T-cell (primary cell): ENCODE measurements around the gene C2orf76. TPM values are rescaled to one million over a fixed set of nuclear protein-coding genes. Genes with fewer than 3 reads are reported as not detected.

Experiments used
- ATAC-seq, 4 experiments: fragments of 200-7000 bp in 3 of 4; fragments of 150-1000 bp in 1 of 4; cut with Tn5 transposase; replicated peaks in 1 of 4; 1 replicate in 3 of 4; 2 replicates in 1 of 4; pipeline ENCODE4 v1.10.0; 2021; ENCODE audit warnings: moderate library complexity in 3 of 4, mild to moderate bottlenecking in 2 of 4, moderate number of reproducible peaks in 1 of 4
- CTCF ChIA-PET, 2 donors: fragments of 300-600 bp; sonication (Branson Sonifier 250); formaldehyde crosslinking; loops; one replicate each; lab custom pipeline; 2022; ENCODE audit warnings: antibody characterized with exemption in 2 of 2; lab: Charles Lee
- POLR2A ChIA-PET, 2 donors: fragments of 300-600 bp; sonication (Branson Sonifier 250); formaldehyde crosslinking; loops; one replicate each; lab custom pipeline; 2022; ENCODE audit warnings: antibody characterized with exemption in 2 of 2; lab: Charles Lee
- DNase-seq, 35 experiments: peaks; one replicate each; pipeline versions ENCODE4 v3.0.0 to v3.0.0-alpha.2; 2013 to 2023
- H3K27ac ChIP-seq: one replicate; pipeline ENCODE4 v1.5.1; 2013; ENCODE audit warnings: low read length
- H3K27me3 ChIP-seq, 2 experiments: replicated peaks in 1 of 2; 1 replicate in 1 of 2; 2 replicates in 1 of 2; pipeline versions ENCODE4 v1.6.1 to v1.7.0; 2013; ENCODE audit warnings: low read length in 1 of 2, mixed read lengths in 1 of 2; ENCODE audit not compliant: control insufficient read depth in 2 of 2, insufficient read depth in 2 of 2; ENCODE audit errors: extremely low read depth in 1 of 2
- H3K36me3 ChIP-seq, 2 donors: 1 replicate in 1 of 2; 2 replicates in 1 of 2; pipeline versions ENCODE4 v1.6.1 to v1.7.0; 2013; ENCODE audit warnings: low read length in 1 of 2; ENCODE audit not compliant: control insufficient read depth in 2 of 2, insufficient read depth in 1 of 2; ENCODE audit errors: extremely low read depth in 1 of 2
- H3K4me1 ChIP-seq, 2 experiments: 1 replicate in 1 of 2; 2 replicates in 1 of 2; pipeline versions ENCODE4 v1.6.1 to v1.7.0; 2013; ENCODE audit warnings: low read length in 2 of 2, mixed read lengths in 1 of 2; ENCODE audit not compliant: insufficient read depth in 2 of 2, control insufficient read depth in 1 of 2; ENCODE audit errors: extremely low read depth in 1 of 2
- H3K4me3 ChIP-seq, 2 donors: 1 replicate in 1 of 2; 2 replicates in 1 of 2; pipeline versions ENCODE4 v1.5.1 to v1.7.0; 2013; ENCODE audit warnings: mild to moderate bottlenecking in 2 of 2, low read length in 1 of 2, moderate library complexity in 1 of 2; ENCODE audit not compliant: control insufficient read depth in 1 of 2; ENCODE audit errors: extremely low read depth in 1 of 2
- H3K9me3 ChIP-seq: 2 replicates; pipeline ENCODE4 v1.7.0; 2013
- H3K27ac Mint-ChIP-seq, 2 donors: one replicate each; pipeline ENCODE4 v1.8.0; 2020 to 2021; ENCODE audit warnings: mild to moderate bottlenecking in 2 of 2, mixed read lengths in 2 of 2
- H3K27me3 Mint-ChIP-seq, 2 donors: one replicate each; pipeline ENCODE4 v1.8.0; 2021 to 2022; ENCODE audit warnings: mixed read lengths in 2 of 2
- H3K36me3 Mint-ChIP-seq: one replicate; pipeline ENCODE4 v1.8.0; 2021; ENCODE audit warnings: mixed read lengths
- H3K4me1 Mint-ChIP-seq, 3 donors: one replicate each; pipeline ENCODE4 v1.8.0; 2020 to 2022; ENCODE audit warnings: mixed read lengths in 3 of 3, mild to moderate bottlenecking in 1 of 3
- H3K4me3 Mint-ChIP-seq, 3 donors: one replicate each; pipeline ENCODE4 v1.8.0; 2020 to 2022; ENCODE audit warnings: mild to moderate bottlenecking in 3 of 3, mixed read lengths in 3 of 3, moderate library complexity in 3 of 3
- H3K9me3 Mint-ChIP-seq, 3 donors: one replicate each; pipeline ENCODE4 v1.8.0; 2020 to 2022; ENCODE audit warnings: mixed read lengths in 3 of 3
- WGBS: methylation state at CpG from one replicate; pipeline ENCODE4 v1.1.5; 2013; ENCODE audit warnings: missing lambda C conversion rate; ENCODE audit not compliant: insufficient coverage; 5-methylcytosine and 5-hydroxymethylcytosine counted together
- total RNA-seq, 35 experiments: library from RNA in 6 of 35; stranded (reverse) in 6 of 35; fragments of 120-200 nt in 1 of 35; gene quantifications; one replicate each; pipeline versions ENCODE4 v1.2.1 to v1.2.4 and lab custom pipeline; 2013 to 2026

C2orf76 gene
- total RNA-seq, 5 donors from 2014 or later (not counting 1 experiment from before 2014, with no cell fraction given), result 5.2 to 9.0 (median 7.4) TPM

DNA sequence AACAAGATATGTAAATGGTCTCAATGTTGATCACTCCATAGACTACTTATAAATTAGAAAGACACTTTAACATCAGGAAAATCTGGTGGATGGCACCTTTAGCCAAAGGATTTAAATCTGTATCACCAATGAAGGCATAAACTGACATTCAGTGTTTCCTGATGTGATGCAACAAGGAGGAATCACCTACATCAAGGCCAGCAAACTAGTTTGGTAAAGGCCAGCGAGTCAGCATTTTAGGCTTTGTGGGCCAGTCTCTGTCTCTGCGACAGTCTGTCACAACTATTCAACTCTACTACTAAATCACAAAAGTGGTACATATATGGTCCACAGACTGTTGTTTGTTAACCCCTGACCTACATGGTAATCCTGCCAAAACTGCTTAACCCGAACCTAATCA lies 33.3 kb downstream of the C2orf76 start:
- Histone ChIP-seq H3K9me3 (no peaks in the 10 kb centered on the region), H3K36me3 (no peaks in the 10 kb centered on the region), H3K27me3 (no peaks in the 10 kb centered on the region), H3K4me1 (peaks cover 0 to under 1% of the 10 kb centered on the region in 2 experiments), H3K4me3 (no peak overlapping the region), H3K27ac (no peak overlapping the region)
- peaks cover 3 to 4% (median 4%) of the 10 kb centered on the region in 3 donors for H3K4me1 Mint-ChIP-seq
- H3K27ac Mint-ChIP-seq, result no peak overlapping the region
- no peaks in the 10 kb centered on the region for H3K27me3 Mint-ChIP-seq
- peaks cover 40% of the 10 kb centered on the region for H3K36me3 Mint-ChIP-seq
- no CpG with 5 or more reads among the region's 3 CpGs for WGBS
- DNase-seq (no peak), ATAC-seq (no peak)
- ChIA-PET CTCF (no interaction called here), POLR2A (no interaction called here)
- H3K4me3 Mint-ChIP-seq, result no peak overlapping the region
- no peaks in the 10 kb centered on the region for H3K9me3 Mint-ChIP-seq

DNA sequence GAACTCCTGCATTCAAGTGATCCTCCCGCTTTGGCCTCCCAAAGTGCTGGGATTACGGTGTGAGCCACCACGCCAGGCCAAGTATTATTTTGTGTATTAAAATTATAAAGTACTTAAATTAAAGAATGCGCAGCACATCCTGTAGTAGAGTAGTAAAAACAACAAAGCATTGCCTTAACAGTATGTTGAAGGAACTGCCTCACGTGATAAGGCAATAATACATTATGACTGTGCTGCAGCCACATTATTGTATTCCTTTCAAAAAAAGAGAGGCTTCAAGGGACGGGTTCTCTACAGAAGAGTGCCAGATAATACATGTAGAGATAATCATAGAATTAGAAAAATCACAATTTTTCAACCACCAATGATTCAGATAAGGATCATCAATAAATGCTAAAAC lies 33.7 kb downstream of the C2orf76 start:
- no peaks in the 10 kb centered on the region for H3K4me1 ChIP-seq
- CTCF ChIA-PET, result no interaction called here
- no peaks in the 10 kb centered on the region for H3K4me1 Mint-ChIP-seq
- H3K27me3 Mint-ChIP-seq, result no peaks in the 10 kb centered on the region
- POLR2A ChIA-PET, result no interaction called here
- 100% methylated on average over 1 of the region's 6 CpGs for WGBS
- no peak for DNase-seq
- H3K36me3 Mint-ChIP-seq, result peaks cover 38% of the 10 kb centered on the region
- H3K27ac Mint-ChIP-seq, result no peak overlapping the region
- no peaks in the 10 kb centered on the region for H3K9me3 Mint-ChIP-seq
- H3K4me3 Mint-ChIP-seq, result no peak overlapping the region
- H3K27ac ChIP-seq, result no peak overlapping the region
- no peak for ATAC-seq
- no peaks in the 10 kb centered on the region for H3K27me3 ChIP-seq
- no peaks in the 10 kb centered on the region for H3K36me3 ChIP-seq
- no peak overlapping the region for H3K4me3 ChIP-seq
- no peaks in the 10 kb centered on the region for H3K9me3 ChIP-seq

DNA sequence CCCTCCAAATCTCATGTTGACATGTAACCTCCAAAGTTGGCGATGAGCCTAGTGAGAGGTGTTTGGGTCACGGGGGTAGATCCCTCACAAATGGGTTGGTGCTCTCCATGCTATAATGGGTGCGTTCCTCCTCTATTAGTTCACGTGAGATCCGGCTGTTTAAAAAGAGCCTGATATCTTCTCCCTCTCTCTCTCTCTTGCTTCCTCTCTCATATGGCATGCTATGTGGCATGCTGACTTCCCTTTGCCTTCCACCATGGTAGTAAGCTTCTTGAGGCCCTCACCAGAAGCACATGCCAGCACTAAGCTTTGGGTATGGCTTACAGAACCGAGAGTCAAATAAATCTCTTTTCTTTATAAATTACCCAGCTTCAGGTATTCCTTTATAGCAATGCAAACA lies 39.2 kb downstream of the C2orf76 start:
- Mint-ChIP-seq H3K4me1 (no peaks in the 10 kb centered on the region), H3K27me3 (no peaks in the 10 kb centered on the region), H3K4me3 (no peak overlapping the region), H3K36me3 (peaks cover 13% of the 10 kb centered on the region), H3K9me3 (no peaks in the 10 kb centered on the region), H3K27ac (no peak overlapping the region)
- WGBS, result 100% methylated on average over 2 of the region's 6 CpGs
- no peaks in the 10 kb centered on the region for H3K9me3 ChIP-seq
- H3K36me3 ChIP-seq, result no peaks in the 10 kb centered on the region
- DNase-seq, result no peak
- H3K27me3 ChIP-seq, result no peaks in the 10 kb centered on the region
- no peaks in the 10 kb centered on the region for H3K4me1 ChIP-seq
- ChIA-PET CTCF (no interaction called here), POLR2A (no interaction called here)
- H3K4me3 ChIP-seq, result no peak overlapping the region
- ATAC-seq, result no peak
- H3K27ac ChIP-seq, result no peak overlapping the region

DNA sequence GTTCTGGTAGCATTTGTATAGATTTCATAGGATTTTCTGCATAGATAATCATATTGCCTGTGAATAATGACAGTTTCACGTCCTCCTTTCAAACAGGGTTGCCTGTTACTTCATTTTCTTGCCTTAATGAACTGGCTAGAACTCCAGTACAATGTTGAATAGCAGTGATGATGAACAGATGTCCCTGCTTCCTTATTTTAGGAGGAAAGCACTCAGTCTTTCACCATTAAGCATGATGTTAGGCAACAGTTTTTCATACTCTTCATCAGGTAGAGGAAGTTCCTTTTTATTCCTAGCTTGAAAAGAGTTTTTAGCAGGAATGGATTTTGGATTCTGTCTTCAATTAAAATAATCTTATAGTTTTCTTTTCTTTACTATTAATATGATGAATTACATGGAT lies 39.7 kb downstream of the C2orf76 start:
- Histone ChIP-seq H3K9me3 (no peaks in the 10 kb centered on the region), H3K27me3 (no peaks in the 10 kb centered on the region), H3K27ac (no peak overlapping the region), H3K36me3 (no peaks in the 10 kb centered on the region), H3K4me3 (no peak overlapping the region), H3K4me1 (no peaks in the 10 kb centered on the region)
- DNase-seq (no peak), ATAC-seq (no peak)
- H3K36me3 Mint-ChIP-seq, result peaks cover 13% of the 10 kb centered on the region
- no peak overlapping the region for H3K27ac Mint-ChIP-seq
- POLR2A ChIA-PET, result no interaction called here
- no peak overlapping the region for H3K4me3 Mint-ChIP-seq
- H3K27me3 Mint-ChIP-seq, result no peaks in the 10 kb centered on the region
- no peaks in the 10 kb centered on the region for H3K4me1 Mint-ChIP-seq
- H3K9me3 Mint-ChIP-seq, result no peaks in the 10 kb centered on the region
- CTCF ChIA-PET, result no interaction called here
- WGBS, result no CpG with 5 or more reads among the region's 1 CpG

DNA sequence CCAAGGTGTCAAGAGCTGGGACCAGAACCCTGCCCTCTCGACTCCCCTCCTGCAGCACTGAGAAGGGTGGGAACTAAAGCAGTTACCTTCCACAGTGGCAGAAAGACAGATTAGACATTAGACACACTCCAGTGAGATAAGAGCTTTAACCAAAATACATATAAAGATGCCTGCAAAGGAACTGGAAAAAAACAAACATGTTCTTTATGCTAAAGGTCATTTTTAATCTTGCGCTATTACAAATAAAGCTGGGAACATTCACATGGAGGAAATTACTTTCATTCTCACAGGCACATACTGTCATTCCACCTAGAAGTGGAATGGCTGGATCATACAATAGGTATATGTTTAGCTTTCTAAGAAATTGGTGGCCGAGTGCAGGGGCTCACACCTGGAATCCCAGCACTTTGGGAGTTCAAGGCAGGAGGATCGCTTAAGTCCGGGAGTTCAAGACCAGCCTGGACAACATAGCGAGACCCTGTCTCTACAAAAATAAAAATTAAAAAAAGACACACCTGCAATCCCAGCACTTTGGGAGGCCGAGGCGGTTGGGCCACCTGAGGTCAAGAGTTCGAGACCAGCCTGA lies 41.9 kb downstream of the C2orf76 start:
- CTCF ChIA-PET, result interaction anchor here in 1 of 2 donors (0.6 kb wide), 1 partner anchor 8 kb away, joined by 7 read pairs; no protein-coding TSS in a partner anchor
- no peak overlapping the region for H3K4me3 ChIP-seq
- Mint-ChIP-seq H3K27ac (no peak overlapping the region), H3K9me3 (no peaks in the 10 kb centered on the region), H3K4me3 (no peak overlapping the region), H3K36me3 (peaks cover 2% of the 10 kb centered on the region), H3K4me1 (no peaks in the 10 kb centered on the region), H3K27me3 (no peaks in the 10 kb centered on the region)
- no peaks in the 10 kb centered on the region for H3K9me3 ChIP-seq
- H3K27me3 ChIP-seq, result no peaks in the 10 kb centered on the region
- no peak for ATAC-seq
- no peaks in the 10 kb centered on the region for H3K36me3 ChIP-seq
- H3K27ac ChIP-seq, result no peak overlapping the region
- POLR2A ChIA-PET, result no interaction called here
- no peaks in the 10 kb centered on the region for H3K4me1 ChIP-seq
- no peak for DNase-seq
- WGBS, result 97% methylated on average over 5 of the region's 9 CpGs

GRCh38 chr2:119323459-119323858 lies 43.2 kb downstream of the C2orf76 start:
- ATAC-seq (no peak), DNase-seq (no peak)
- Histone ChIP-seq H3K4me1 (no peaks in the 10 kb centered on the region), H3K9me3 (no peaks in the 10 kb centered on the region), H3K27me3 (no peaks in the 10 kb centered on the region), H3K36me3 (no peaks in the 10 kb centered on the region), H3K4me3 (no peak overlapping the region), H3K27ac (no peak overlapping the region)
- H3K27me3 Mint-ChIP-seq, result no peaks in the 10 kb centered on the region
- no peaks in the 10 kb centered on the region for H3K9me3 Mint-ChIP-seq
- 88% methylated on average over 7 of the region's 8 CpGs for WGBS
- H3K4me3 Mint-ChIP-seq, result no peak overlapping the region
- no peaks in the 10 kb centered on the region for H3K4me1 Mint-ChIP-seq
- no peak overlapping the region for H3K27ac Mint-ChIP-seq
- ChIA-PET POLR2A (no interaction called here), CTCF (no interaction called here)
- H3K36me3 Mint-ChIP-seq, result peaks cover 2% of the 10 kb centered on the region

GRCh38 chr2:119319593-119319992 lies 47.0 kb downstream of the C2orf76 start:
- H3K4me3 Mint-ChIP-seq, result no peak overlapping the region
- WGBS, result 70% methylated on average over 4 of the region's 7 CpGs
- CTCF ChIA-PET, result no interaction called here
- Histone ChIP-seq H3K9me3 (no peaks in the 10 kb centered on the region), H3K4me3 (no peak overlapping the region), H3K27me3 (no peaks in the 10 kb centered on the region), H3K4me1 (no peaks in the 10 kb centered on the region), H3K36me3 (no peaks in the 10 kb centered on the region), H3K27ac (no peak overlapping the region)
- POLR2A ChIA-PET, result interaction anchor here in 1 of 2 donors (0.5 kb wide), 1 partner anchor 912 kb away, joined by 4 read pairs; no protein-coding TSS in a partner anchor
- no peak for ATAC-seq
- no peak for DNase-seq
- peaks cover 3% of the 10 kb centered on the region for H3K36me3 Mint-ChIP-seq
- no peaks in the 10 kb centered on the region for H3K9me3 Mint-ChIP-seq
- H3K4me1 Mint-ChIP-seq, result no peaks in the 10 kb centered on the region
- no peaks in the 10 kb centered on the region for H3K27me3 Mint-ChIP-seq
- no peak overlapping the region for H3K27ac Mint-ChIP-seq
